GM12873 (cell line): ENCODE results near the gene SIRPA.

Experiments
- TF ChIP-seq, protein P1 (sequence below): IDR thresholded peaks from 2 replicates; pipeline ENCODE4 v1.5.1; 2012; ENCODE audit warnings: low read depth, mild to moderate bottlenecking, moderate library complexity, low read length, control low read depth; ENCODE audit not compliant: insufficient read depth; ENCODE audit errors: missing control alignments

SIRPA gene

GRCh38 chr20:1979106-1979778, 84.0 kb downstream of the SIRPA start:
- TF ChIP-seq, protein P1, sequence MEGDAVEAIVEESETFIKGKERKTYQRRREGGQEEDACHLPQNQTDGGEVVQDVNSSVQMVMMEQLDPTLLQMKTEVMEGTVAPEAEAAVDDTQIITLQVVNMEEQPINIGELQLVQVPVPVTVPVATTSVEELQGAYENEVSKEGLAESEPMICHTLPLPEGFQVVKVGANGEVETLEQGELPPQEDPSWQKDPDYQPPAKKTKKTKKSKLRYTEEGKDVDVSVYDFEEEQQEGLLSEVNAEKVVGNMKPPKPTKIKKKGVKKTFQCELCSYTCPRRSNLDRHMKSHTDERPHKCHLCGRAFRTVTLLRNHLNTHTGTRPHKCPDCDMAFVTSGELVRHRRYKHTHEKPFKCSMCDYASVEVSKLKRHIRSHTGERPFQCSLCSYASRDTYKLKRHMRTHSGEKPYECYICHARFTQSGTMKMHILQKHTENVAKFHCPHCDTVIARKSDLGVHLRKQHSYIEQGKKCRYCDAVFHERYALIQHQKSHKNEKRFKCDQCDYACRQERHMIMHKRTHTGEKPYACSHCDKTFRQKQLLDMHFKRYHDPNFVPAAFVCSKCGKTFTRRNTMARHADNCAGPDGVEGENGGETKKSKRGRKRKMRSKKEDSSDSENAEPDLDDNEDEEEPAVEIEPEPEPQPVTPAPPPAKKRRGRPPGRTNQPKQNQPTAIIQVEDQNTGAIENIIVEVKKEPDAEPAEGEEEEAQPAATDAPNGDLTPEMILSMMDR: no peak

- TF ChIP-seq, protein P1: no peak
These were observed 87.5 kb downstream of the SIRPA start for GRCh38 chr20:1982686-1983085.

- TF ChIP-seq, protein P1: no peak
These were observed 88.1 kb downstream of the SIRPA start for GRCh38 chr20:1983301-1983700.

GRCh38 chr20:1987826-1988225, 92.6 kb downstream of the SIRPA start:
- TF ChIP-seq, protein P1: no peak
